RPMI7951 (cell line): ENCODE measurements around the gene PPP1R16B. TPM values are rescaled to one million over a fixed set of nuclear protein-coding genes. Genes with fewer than 3 reads are reported as not detected.
"Not testable (repeated sequence)": the region's sequence is repeated elsewhere in the genome, so short reads cannot be mapped to it uniquely, and the experiment has no call there.

Experiments used
- DNase-seq: peaks from one replicate; pipeline ENCODE4 v3.0.0-alpha.2; 2012; ENCODE audit warnings: low read depth
- total RNA-seq: library from RNA; depleted of rRNA; stranded (reverse); fragments of >200 nt; shearing (Covaris generic); gene quantifications from 2 replicates; pipeline ENCODE4 v1.2.3, GENCODE V29; 2014

PPP1R16B gene
- total RNA-seq, 1 experiment from 2014 or later, result under 0.01 TPM

DNA sequence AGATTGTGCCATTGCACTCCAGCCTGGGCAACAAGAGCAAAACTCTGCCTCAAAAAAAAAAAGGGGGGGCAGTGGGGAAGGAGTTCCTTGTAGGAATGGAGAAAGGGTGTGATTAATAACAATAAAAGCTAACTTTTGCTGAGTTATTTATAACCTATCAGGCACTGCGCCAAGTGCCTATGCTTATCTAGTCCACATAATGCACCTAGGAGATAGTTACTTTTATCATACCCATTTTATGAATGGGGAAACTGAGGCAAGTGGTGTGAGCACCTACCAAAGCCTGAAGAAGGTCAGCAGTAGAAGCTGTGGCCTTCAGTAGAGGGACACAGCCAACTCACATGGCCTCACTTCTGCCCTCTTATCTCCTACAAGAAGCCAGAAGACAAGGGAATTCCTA is 13.6 kb upstream of the PPP1R16B start:
- no peak for DNase-seq

DNA sequence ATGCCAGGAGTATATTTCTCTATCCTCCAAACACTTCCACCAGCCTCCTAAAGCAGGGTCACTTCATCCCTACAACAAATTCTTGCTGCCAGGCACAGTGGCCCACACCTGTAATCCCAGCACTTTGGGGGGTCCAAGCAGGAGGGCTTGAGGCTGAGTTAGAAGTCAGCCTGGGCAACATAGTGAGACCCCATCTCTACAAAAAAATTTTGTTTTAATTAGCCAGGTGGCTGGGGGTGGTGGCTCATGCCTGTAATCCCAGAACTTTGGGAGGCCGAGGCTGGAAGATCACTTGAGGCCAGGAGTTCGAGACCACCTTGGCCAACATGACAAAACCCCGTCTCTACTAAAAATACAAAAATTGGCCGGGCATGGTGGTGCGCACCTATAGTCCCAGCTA is 11.4 kb upstream of the PPP1R16B start:
- DNase-seq, result not testable (repeated sequence)

GRCh38 chr20:38798266-38798665 is 7.2 kb upstream of the PPP1R16B start:
- DNase-seq, result no peak

DNA sequence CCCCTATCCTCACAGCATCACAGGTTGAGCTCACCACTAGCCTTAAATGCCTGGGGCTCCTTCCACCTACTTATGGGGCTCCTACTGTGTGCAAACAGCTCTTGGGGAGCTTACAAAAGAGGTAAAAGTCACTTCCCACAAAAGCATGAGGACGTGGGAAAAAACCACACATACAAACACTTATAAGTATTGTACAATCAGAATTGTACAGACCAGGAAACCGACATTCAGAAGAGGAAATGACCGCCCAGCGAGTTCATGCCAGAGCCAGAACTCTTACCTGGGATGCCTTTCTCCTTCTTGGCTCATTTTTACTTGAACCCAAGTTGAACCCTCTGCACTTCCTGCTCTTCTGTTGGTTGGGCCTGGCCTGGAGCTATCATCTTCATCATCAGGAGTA is 6.3 kb upstream of the PPP1R16B start:
- DNase-seq, result no peak

GRCh38 chr20:38800882-38801281 is 4.6 kb upstream of the PPP1R16B start:
- DNase-seq, result no peak

DNA sequence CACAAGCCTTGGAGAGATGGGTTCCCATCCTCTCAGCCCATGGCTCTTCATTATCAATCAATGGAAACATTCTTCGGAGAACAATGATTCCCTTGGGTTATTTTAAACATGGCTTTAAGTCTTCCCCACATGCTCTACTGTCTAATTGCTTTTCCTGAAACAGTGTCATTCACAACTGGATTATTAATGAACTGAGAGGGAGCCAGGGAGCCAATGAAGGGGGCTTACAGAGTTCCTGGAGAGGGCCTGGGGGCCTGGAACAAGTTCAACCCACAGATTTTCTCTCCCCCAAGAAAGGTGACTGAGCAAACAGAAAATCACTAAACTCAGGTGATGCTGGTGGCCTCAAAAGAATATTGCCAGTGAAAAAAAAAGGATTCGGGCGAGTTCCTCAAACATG is 1.3 kb upstream of the PPP1R16B start:
- no peak for DNase-seq

DNA sequence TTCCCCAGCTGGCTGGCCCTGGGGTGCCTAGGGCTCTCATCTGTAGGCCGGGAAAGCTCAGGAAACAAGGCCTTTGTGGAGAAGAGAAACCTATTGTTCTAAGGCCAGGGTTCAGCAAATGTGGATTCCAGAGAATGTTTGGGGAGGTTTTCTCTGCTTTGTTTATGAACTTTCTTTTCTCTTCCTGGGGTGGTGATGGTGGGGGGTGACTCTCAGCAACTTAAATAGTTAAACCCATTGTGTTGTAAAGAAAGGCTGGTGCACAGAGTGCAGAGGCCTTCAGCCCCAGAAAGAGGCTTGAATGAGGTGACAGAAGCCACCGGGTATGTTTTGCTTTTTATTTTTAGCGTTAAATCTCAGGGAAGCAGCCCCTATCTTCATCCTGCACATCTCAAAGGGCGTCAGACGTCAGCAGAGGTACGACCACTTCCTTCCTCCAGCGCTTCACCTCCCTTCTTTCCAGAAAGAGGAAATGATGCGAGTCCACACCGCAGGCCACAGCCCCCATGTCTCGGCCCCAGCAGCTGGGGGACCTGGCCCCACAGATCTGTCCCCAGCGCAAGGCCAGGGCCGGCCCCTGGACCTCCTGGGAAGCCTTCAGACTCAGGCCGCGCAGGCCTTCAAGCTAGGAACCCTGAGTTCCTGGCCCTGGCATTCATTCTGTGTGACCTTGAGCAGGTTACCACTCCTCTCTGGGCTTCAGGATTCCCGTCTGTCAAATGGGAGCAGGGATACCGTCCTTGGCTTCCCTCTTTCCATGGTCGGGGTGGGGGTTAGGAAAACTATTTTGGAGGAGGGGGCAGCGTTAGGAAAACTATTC is 605 bp upstream of the PPP1R16B start:
- no peak for DNase-seq

GRCh38 chr20:38805958-38806854 is 709 bp downstream of the PPP1R16B start:
- no peak for DNase-seq

DNA sequence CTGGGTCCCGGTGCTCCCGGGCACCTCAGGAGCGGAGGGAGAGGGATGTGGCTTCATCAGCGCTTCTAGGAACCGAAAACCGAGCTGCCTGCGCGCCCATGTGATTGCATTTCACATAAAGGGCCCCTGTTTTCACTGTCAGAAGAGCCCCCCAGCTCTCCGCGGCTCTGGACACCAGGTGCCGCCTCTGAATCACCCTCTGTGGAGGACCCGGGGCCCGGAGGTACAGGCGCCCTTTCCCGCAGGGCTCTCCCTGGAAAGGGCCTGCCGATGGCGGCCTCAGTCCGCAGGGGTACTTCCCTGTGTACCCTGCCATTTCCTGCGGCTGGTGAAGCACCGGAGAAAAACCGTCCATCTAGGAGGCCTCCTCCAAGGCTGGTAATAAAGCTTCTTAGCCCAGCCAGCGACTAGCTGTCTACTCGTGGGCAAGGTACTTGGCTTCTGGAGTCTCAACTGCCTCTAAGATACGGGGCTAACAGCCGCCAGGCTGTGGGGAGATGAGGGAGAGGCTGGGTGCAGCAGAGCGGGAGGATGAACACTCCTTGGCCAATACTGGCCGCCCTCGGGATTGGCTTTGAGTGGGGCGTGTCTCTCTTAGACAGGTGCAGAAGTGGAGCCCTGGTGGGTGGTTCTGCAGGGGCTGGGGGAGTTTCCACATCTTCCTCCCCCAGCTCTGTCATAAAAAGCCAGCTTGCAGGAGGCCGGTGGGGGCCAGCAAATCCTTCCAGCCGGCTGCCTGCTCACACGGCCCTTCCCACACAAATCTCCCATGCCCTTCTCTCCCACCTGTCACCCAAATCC is 1.6 kb downstream of the PPP1R16B start:
- DNase-seq, result no peak

DNA sequence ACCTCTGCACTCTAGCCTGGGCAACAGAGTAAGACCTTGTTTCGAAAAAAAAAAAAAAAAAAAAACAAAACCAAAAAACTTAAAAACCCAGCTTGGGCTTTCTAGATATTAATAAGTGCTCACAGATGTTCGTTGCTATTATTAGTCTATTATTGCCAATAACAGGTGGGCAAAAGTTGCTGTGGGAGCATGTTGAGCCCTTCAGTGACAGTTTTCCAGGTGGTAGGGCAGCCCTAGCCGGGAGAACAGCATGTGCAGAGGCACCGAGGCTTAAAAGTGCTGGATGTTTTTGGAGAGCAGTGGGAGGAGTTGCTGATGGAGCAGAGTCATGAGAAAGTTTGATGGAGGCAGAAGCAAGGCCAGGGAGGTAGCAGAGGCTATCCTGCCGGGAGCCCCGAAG is 4.4 kb downstream of the PPP1R16B start:
- no peak for DNase-seq

DNA sequence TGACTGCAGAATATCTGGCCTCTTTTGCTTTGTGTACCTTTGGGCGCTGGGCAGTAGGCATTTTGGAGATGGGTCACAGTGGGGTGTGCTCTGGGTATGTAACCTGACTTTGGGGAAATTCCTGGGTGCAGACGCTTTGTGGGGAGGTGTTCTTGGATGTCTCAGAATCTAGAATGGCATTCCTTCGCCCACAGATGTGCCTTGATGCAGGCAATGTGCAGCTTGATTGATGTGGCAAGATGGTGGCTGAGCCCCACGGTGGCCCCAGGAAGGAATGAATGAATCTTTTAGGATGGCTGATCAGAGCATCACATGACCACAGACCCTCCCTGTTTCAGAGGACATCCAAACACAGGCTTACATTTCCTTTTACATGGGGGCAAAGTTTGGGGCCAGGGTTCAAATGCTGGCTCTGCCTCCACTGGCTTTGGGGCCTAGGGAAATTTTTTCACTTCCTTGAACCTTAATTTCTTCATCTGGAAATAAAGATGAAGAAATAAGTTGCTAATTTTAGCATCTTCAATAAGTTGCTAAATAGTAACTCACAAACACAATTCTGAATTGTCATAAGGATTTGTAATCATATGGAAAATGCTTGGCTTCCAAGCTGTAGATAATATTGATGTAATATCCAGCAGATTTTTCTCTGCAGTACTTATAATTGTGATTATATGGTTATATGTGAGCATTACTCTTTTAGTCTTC is 5.6 kb downstream of the PPP1R16B start:
- DNase-seq, result no peak

GRCh38 chr20:38811769-38812168 is 6.3 kb downstream of the PPP1R16B start:
- DNase-seq, result no peak

GRCh38 chr20:38812182-38812581 is 6.7 kb downstream of the PPP1R16B start:
- DNase-seq, result no peak

DNA sequence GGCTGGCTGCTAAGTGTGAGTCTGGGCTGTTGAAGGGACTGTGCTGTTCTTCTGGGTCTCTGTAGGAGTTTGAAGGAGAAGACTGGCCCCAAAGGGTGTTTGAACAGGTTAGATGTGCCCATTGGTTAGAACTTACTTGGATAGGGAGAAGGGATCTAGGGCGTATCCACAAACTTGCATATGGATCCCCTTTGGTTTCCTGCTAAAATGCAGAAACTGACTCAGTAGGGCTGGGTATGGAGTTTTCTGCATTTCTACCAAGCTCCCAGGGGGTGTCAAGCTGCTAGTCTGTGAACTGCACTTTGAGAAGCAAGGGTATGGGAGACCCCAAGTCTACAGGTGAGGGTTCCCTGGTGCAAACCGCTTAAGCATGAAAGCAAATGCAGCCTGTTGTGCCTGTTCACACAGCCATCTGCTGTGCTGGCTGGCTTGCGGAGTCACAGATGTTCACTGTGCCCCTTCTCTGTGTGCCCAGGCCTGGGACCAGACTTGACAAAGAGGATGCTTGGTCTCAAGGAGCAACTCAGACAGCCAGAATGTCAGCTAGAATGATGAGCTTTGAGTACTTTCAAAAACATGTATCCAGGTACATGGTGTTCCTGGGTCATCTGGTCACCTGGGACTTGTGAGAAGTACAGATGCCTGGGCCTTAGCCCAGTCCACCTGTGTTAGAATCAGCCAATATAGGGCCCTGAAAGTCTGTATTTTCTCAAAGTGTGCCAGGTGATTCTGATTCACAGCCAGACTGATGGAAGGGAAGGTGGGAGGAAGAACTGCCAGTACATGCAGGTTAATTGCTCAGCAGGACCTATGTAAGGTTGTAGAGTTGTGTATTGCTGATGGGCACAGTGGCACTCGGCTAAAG is 7.4 kb downstream of the PPP1R16B start:
- DNase-seq, result no peak

DNA sequence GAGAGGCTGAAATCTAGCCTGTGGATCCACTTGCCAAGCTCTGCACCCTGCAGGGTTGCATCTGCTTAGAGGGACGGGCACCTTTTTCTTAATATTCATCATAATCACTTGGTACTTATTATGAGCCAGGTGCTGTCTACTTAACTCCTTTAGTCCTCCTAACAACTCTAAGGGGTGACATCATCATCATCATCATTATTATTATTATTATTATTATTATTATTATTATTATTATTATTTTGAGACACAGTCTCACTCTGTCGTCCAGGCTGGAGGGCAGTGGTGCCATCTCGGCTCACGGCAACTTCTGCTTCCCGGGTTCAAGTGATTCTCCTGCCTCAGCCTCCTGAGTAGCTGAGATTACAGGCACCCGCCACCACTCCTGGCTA is 8.1 kb downstream of the PPP1R16B start:
- DNase-seq, result not testable (repeated sequence)

DNA sequence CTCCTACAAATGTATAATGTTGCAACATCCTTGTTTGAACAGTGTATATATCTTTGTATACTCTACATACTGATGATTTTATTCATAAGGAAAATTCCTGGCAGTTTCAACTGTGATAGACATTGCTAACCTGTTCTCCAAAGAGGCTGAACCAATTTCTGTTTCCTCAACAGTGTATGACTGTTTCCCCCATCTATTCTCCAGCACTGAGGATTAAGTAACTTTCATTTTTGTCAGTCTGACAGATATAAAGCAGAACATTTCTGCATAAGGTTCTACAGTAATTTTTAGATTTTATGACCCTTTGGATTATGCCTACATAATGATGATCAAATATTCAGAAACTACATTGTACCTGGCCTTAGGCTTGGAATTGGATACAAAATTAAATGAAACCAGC is 9.9 kb downstream of the PPP1R16B start:
- DNase-seq, result no peak

DNA sequence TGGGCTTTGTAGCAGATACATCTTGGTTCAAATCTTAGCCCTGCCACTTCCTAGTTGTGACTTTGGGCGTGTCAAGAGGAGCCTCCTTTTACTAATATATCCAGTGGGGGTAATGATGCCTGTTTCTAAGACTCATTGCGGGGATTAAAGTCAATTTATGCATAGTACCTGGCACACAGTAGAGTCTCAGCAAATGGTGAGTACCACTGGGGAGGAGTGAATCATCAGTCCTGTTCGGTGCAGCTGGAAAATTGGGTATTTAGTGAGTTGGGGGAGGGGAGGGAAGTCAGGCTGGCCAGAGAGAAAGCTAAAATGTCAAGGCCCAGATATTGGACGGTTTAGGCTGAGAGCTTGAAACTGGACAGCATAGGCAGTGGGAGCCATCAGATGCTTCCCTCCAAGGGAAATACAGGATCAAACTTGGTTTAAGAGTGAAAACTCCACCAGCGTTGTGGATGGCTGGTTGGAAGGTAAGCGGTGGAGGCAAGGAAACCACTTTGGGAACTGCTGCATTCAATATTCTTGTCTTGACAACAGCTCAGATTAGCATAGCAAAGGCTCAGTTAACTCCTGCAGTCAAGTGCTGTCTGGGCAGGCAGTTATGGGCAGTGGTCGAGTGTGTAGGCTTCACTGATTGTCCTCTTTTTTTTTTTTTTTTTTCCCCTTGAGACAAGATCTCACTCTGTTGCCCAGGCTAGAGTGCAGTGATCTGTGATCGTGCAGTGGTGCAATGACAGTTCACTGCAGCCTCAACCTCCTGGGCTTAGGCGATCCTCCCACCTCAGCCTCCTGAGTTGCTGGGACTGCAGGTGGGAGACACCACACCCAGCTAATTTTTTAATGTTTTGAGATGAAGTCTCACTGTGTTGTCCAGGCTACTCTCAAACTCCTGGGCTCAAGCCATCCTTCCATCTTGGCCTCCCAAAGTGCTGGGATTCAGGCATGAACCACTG is 12.9 kb downstream of the PPP1R16B start:
- DNase-seq, result no peak

DNA sequence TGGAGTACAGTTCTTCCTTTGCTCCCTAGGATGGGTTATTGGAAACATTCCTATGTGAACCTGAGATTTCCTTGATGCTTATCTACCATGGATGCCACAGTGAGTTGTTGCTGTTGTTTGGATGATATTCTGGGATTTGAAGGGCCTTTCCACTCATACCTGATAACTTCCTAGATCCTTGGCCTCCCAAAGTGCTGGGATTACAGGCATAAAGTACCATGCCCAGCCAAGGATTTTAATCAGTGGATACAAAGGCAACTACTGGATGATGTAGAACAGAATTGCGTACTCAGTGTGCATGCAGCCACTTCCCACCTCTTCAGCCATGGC is 20.0 kb downstream of the PPP1R16B start:
- no peak for DNase-seq

GRCh38 chr20:38825901-38826625 is 20.6 kb downstream of the PPP1R16B start:
- peak; percentile 68 for DNase-seq
